GM21737 (cell line): ENCODE data around the gene ITGA7.

Experiments used
- ATAC-seq: cut with Tn5 transposase; IDR thresholded peaks from one replicate; pipeline ENCODE4 v1.9.1; 2021; ENCODE audit warnings: mild to moderate bottlenecking, moderate library complexity; ENCODE audit not compliant: unreplicated experiment

ITGA7 gene

GRCh38 chr12:55703901-55704761 is 3.6 kb downstream of the ITGA7 start:
- no peak for ATAC-seq

GRCh38 chr12:55703288-55703687 is 4.4 kb downstream of the ITGA7 start:
- ATAC-seq: no peak

DNA sequence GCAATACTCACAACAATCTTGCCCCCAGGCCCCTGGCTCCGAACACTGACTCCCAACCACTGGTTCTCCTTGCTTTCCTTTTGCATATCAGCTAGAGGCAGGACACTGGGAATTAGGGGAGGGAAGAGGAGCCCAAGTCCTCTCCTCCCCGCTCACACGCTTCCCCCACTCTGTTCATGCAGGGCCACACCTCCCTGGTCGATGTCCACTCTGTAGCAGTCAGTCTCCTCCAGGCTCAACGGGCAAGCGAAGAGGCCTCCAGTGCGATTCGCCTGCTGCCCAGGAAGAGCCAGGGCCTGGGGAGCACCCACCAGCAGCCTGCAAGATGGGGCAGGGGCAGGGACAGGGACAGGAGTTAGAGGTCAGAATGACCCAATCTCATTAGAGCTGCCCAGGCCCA is 4.8 kb downstream of the ITGA7 start:
- ATAC-seq: no peak

GRCh38 chr12:55700255-55701018 is 7.3 kb downstream of the ITGA7 start:
- no peak for ATAC-seq

DNA sequence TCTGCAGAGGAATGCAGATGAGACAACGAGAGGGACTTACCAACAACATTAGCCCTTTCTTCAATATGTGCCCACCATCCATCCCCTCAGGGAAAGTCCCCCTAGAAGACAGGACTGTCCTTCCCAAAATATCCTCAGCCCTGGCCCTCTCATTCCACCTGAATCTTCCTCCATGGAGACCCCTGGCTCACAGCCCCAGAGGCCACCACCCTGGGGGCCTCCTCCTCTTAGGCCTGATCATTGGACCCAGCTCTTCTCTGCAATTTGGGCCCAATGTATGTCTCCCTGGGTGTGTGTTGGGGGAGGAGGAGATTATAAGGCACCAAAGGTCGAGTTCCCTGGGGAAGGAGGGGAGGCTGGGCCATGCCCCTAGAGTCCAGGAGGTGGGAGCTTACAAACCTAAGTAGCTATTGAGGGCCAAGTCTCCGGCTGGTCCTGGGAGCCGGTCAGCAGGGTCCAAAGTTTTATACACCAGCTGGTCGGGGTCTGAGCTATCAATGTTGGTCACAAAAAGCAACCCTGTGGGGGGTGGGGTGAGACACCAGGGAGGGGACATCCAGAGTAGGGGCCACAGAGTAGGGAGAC is 8.1 kb downstream of the ITGA7 start:
- ATAC-seq: no peak

- ATAC-seq: no peak
Observed at GRCh38 chr12:55698965-55699364, 8.7 kb downstream of the ITGA7 start.

- no peak for ATAC-seq
Observed at GRCh38 chr12:55698241-55698955, 9.3 kb downstream of the ITGA7 start.

DNA sequence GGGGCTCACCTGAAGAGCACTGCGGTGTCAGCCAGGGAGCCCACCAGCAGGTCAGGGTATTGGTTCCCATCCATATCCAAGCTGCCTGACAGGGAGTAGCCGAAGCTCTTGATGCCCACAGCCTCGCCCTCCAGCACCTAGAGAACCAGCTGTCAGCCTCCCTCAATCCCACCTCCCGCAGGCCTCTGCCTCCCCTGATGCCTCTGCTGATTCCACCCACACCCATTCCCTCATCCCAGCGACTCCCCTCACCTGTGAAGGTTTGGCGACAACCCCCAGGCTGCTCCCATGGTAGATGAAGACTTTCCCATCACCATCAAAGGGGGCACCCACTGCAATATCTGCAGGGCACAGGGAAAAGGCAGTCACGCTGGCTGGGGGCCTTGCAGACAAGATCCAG is 10.0 kb downstream of the ITGA7 start:
- no peak for ATAC-seq

- no peak for ATAC-seq
Observed at GRCh38 chr12:55696796-55697462, 10.8 kb downstream of the ITGA7 start.

- no peak for ATAC-seq
Observed at GRCh38 chr12:55696141-55696540, 11.6 kb downstream of the ITGA7 start.

- no peak for ATAC-seq
Observed at GRCh38 chr12:55695349-55695748, 12.4 kb downstream of the ITGA7 start.

GRCh38 chr12:55694651-55695050 is 13.1 kb downstream of the ITGA7 start:
- ATAC-seq: no peak

DNA sequence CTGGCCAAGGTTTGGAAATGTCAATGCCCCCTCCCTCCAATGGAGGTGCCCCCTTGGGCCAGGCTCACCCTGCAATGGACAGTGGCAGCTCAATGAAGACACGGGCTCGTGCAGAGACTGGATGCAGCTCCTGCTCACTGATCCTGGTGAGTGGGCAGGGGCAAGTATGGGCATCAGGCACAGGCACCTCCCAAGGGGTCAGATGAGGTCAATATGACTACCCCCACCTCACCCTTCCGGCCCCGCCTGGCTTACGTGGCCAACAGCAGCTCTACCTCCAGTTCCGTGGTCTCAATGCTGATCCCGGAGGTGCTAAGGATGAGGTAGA is 13.6 kb downstream of the ITGA7 start:
- no peak for ATAC-seq

DNA sequence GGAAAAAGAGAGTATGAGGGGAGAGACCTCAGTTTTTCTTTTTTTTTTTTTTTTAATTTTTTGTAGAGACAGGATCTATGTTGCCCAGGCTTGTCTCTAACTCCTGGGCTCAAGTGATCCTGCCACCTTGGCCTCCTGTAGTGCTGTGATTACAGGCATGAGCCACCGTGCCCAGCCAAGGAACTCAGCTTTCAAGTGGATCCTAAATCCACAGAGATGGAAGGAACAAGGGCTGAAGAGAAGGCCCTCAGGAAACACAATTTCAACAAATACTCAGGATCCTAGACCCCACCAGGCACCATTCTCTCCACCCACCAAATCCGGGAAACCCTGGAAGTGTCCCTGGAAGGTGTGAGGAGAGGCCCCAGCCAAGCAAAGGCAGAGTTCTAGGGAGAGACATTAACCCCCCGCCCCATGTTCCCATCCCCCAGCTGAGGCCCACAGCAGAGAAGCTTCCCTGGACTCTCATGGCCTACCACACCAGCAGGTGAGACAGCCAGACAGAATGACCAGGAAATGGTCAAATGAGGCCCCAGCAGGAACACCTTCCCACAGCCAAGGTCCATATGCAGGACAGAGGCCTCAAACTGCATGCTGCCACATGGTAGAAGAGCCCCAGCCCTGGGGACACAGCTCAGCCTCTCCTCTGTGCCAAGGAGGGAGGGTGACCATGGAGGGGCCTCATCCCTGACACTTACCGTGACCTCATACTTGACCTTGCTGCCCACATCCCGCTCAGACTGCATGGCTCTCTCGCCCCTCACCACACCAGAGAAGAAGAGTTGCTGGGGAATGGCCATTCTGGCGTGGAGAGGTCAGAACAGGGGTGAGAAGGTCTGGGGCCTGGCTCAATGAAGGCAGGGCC is 14.1 kb downstream of the ITGA7 start:
- no peak for ATAC-seq

DNA sequence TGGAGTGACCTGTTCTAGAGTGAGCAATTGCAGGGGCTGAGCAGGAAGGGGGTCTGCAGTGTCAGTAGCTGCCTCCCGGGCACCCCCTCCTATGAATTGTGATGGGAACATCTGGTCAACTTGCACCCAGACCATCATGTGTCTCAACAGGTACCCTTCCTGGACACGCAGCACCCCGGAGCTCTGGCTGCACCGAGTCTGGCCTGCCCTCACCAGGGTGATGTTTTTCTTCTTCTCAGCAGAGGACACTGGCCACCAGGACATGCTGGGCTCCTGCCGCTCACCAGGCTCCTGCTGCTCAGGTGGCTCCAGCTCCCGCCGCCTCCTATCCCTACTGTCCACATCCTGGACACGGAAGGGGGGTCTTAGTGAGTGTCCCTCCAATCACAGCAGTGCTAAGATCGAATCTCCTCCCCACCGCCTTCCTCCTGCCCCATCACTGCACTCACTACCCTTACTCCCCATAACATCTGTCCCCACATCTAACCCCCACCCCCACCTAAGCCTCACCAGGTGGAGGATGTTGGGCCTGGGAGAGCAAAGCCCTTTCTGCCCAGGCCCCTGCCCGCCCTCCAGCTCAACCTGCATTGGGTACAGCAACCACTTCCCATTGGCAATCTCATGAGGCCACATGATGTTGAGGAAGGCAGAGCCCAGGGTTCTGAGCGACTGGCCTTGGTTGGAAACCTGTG is 14.9 kb downstream of the ITGA7 start:
- ATAC-seq: no peak

DNA sequence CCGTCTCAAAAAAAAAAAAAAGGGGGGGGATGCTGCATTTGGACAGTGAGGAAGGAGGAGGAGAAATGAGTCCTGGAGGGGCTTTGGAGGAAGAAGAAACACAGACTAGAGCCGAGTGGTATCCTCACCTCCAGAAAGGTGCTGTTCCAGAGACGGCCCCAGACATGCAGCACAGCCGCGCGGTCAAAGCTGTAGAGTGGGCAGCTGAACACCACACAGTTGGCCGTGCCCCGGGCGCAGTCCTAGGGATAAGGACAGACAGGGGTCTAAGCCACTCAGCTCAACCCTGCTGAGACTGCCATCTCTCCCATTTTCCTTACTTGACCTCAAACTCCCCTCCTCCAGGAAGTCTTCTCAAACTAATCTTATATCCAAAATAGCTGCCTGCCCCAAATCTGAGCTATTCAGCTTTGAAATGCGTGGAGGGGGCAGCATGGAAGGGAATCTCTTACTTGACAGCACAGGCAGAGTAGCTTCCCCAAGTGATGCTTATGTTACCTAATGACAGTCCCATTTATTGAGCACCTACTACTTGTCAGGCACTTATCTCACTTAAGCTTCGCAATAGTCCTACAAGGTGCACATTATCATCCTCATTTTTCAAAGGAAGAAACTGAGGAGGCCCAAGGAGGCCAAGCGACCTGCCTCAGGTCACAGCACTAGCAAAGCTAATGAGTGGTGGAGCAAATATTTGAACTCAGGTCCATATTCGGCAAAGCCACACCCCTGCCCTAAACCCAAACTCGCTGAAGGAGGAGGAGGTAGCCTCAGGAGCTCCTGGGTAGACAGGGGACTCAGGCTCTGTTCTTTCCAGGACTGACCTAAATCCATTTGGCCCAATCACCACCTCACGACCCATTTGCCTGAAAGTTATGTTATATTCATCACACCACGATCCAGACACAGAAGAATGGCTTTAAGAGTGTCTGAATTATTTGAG is 18.7 kb downstream of the ITGA7 start:
- no peak for ATAC-seq

DNA sequence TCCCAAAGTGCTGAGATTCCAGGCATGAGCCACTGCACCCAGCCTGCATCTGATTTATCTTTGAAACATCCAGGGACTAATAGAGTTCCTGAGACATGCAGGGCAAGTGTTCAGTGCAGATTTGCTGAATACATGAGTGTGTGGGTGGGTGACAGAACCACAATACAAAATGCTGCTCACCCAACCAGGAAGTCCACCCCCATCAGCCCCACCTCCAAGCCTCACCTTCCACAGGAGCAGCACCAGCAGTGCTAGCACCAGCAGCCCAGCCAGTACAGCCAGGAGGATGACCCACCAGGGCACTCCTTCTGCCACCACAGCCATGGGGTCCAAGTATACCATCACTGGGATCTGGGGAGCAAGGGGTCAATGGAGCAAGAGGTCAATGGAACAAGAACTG is 20.0 kb downstream of the ITGA7 start:
- no peak for ATAC-seq

DNA sequence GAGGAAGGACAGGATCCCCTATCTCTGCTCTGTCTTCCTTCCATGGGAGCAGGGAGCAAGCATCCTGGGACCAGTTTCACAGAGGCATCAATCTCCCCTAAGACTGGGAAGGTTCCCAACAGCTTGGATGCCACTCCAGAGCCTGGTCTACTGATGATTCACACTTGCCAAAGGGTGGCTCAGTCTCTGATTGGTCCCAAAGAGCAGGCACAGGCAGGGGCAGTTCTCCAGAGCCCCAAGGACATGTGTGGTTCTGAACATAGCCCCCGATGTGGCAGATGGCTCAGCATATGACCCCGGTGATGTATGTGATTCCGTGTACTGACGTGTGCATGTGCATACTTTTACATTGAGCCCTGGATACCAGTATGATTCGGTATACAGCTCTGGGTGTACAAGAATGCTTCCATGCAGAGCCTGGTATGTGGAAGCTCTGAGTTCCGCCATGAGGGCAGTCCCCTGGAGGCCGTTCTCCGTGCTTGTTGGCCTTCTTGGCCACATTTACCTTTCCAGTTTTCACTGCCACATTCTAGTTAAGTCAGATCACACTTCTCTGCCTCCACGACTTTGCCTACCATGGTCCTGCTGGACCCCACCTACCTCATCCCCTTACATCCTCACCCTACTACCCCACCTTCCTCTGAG is 21.2 kb downstream of the ITGA7 start:
- ATAC-seq: no peak
